22Rv1 (cell line): Measurements from ENCODE around the gene CDKL4.

Source experiments
- H3K27ac ChIP-seq: fragments of 450-650 bp; 2 replicates; pipeline ENCODE4 v1.5.1; 2017
- ZFX ChIP-seq: fragments of 450-650 bp; IDR thresholded peaks from 2 replicates; pipeline ENCODE4 v1.6.1; 2017; ENCODE audit warnings: antibody characterized with exemption, borderline replicate concordance
- TF ChIP-seq, protein P1 (sequence below): fragments of 450-650 bp; IDR thresholded peaks from 2 replicates; pipeline ENCODE4 v1.5.1; 2017; ENCODE audit warnings: mild to moderate bottlenecking

The CDKL4 gene

GRCh38 chr2:39228413-39229209 is 15.2 kb downstream of the CDKL4 start:
- H3K27ac ChIP-seq, result no peak overlapping the region

GRCh38 chr2:39227628-39228412 is 15.9 kb downstream of the CDKL4 start:
- no peak overlapping the region for H3K27ac ChIP-seq
- no peak for TF ChIP-seq ZFX
- TF ChIP-seq, protein P1, sequence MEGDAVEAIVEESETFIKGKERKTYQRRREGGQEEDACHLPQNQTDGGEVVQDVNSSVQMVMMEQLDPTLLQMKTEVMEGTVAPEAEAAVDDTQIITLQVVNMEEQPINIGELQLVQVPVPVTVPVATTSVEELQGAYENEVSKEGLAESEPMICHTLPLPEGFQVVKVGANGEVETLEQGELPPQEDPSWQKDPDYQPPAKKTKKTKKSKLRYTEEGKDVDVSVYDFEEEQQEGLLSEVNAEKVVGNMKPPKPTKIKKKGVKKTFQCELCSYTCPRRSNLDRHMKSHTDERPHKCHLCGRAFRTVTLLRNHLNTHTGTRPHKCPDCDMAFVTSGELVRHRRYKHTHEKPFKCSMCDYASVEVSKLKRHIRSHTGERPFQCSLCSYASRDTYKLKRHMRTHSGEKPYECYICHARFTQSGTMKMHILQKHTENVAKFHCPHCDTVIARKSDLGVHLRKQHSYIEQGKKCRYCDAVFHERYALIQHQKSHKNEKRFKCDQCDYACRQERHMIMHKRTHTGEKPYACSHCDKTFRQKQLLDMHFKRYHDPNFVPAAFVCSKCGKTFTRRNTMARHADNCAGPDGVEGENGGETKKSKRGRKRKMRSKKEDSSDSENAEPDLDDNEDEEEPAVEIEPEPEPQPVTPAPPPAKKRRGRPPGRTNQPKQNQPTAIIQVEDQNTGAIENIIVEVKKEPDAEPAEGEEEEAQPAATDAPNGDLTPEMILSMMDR, result peak; percentile 97

More at GRCh38 chr2:39228413-39229209, 15.2 kb downstream of the CDKL4 start:
- TF ChIP-seq, protein P1, result peak; percentile 57
- TF ChIP-seq ZFX, result no peak

GRCh38 chr2:39225567-39225966 is 18.2 kb downstream of the CDKL4 start:
- H3K27ac ChIP-seq, result no peak overlapping the region
- TF ChIP-seq, protein P1, result no peak
- no peak for TF ChIP-seq ZFX

GRCh38 chr2:39223909-39224308 is 19.9 kb downstream of the CDKL4 start:
- no peak overlapping the region for H3K27ac ChIP-seq
- TF ChIP-seq, protein P1, result no peak
- TF ChIP-seq ZFX, result no peak

- no peak overlapping the region for H3K27ac ChIP-seq
- no peak for TF ChIP-seq ZFX
- TF ChIP-seq, protein P1, result no peak
Measured at GRCh38 chr2:39221459-39221858, 22.3 kb downstream of the CDKL4 start.

DNA sequence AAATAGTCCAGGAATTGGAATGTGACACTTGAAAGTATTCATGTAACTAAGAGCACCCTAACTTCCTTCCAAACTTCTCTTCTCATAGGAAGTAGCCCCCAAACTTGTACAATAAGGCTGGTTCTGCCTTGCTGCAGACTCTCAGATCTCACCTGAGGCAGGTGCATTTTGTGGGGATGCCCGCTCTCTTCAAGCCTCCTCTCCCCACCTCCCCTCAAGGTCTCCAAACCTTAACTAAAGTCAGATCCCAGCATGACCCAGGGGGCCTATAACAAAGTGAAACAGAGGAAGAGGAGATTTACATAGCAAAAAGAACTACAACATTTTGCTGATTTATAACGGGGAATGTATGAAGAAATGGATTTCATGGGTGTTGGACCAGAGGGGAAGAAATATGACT is 23.6 kb downstream of the CDKL4 start:
- no peak overlapping the region for H3K27ac ChIP-seq
- TF ChIP-seq, protein P1, result no peak

DNA sequence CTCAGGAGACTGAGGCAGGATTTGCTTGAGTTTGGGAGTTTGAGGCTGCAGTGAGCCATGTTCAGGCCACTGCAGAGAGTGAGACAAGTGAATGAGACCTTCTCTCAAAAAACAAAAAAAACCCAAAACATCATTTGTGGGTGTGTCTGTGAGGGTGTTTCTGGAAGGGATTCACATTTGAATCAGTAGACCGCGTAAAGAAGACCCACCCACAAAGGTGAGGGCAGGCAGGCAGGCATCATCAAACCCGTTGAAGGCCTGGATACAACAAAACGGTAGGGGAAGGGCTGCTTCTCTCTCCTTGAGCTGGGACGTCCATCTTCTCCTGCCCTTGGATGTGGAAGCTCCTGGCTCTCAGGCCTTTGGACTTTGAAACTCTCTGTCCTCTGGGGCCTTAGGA is 25.4 kb downstream of the CDKL4 start:
- TF ChIP-seq, protein P1, result no peak
- no peak for TF ChIP-seq ZFX

More for the DNA sequence above, 25.4 kb downstream of the CDKL4 start:
- no peak overlapping the region for H3K27ac ChIP-seq
